COLO668 (cell line): ENCODE data around the gene CSPG4.
"Not testable (repeated sequence)": the region's sequence is repeated elsewhere in the genome, so short reads cannot be mapped to it uniquely, and the experiment has no call there.

Experiments
- DNase-seq: peaks from one replicate; lab custom pipeline; 2025; ENCODE audit not compliant: unreplicated experiment; lab: John Stamatoyannopoulos, UW

CSPG4 gene

GRCh38 chr15:75725006-75725718, 12.5 kb upstream of the CSPG4 start:
- DNase-seq = no peak

- DNase-seq = peak; percentile 75
These were observed 11.4 kb upstream of the CSPG4 start for GRCh38 chr15:75723847-75724660.

- no peak for DNase-seq
These were observed 10.7 kb upstream of the CSPG4 start for GRCh38 chr15:75723171-75723846.

GRCh38 chr15:75721923-75722870, 9.5 kb upstream of the CSPG4 start:
- no peak for DNase-seq

GRCh38 chr15:75721480-75721922, 8.9 kb upstream of the CSPG4 start:
- DNase-seq = no peak

GRCh38 chr15:75720787-75721479, 8.3 kb upstream of the CSPG4 start:
- peak; percentile 80 for DNase-seq

GRCh38 chr15:75720297-75720696, 7.6 kb upstream of the CSPG4 start:
- DNase-seq = no peak

- no peak for DNase-seq
These were observed 5.7 kb upstream of the CSPG4 start for GRCh38 chr15:75718328-75718727.

GRCh38 chr15:75717001-75717400, 4.4 kb upstream of the CSPG4 start:
- DNase-seq = not testable (repeated sequence)

- DNase-seq = not testable (repeated sequence)
These were observed 3.8 kb upstream of the CSPG4 start for GRCh38 chr15:75716249-75716950.

- DNase-seq = not testable (repeated sequence)
These were observed 2.7 kb upstream of the CSPG4 start for GRCh38 chr15:75715312-75715832.

- no peak for DNase-seq
These were observed 1.5 kb upstream of the CSPG4 start for GRCh38 chr15:75714195-75714594.

- no peak for DNase-seq
These were observed 769 bp upstream of the CSPG4 start for GRCh38 chr15:75713338-75713895.

- DNase-seq = not testable (repeated sequence)
These were observed 1.2 kb downstream of the CSPG4 start for GRCh38 chr15:75711495-75711894.

GRCh38 chr15:75710874-75711273, 1.8 kb downstream of the CSPG4 start:
- not testable (repeated sequence) for DNase-seq

GRCh38 chr15:75709458-75709857, 3.2 kb downstream of the CSPG4 start:
- not testable (repeated sequence) for DNase-seq

- no peak for DNase-seq
These were observed 6.0 kb downstream of the CSPG4 start for GRCh38 chr15:75706682-75706954.

- DNase-seq = no peak
These were observed 6.6 kb downstream of the CSPG4 start for GRCh38 chr15:75705854-75706681.
